Thyroid gland (tissue), 4 donors: ENCODE results near the gene METTL1. TPM values are rescaled to one million over a fixed set of nuclear protein-coding genes. Genes with fewer than 3 reads are reported as not detected.
A peak's percentile ranks its signal among the peaks of the same experiment; 100 is the strongest.

Experiments
- DNase-seq, 2 donors: peaks; one replicate each; pipeline ENCODE4 v3.0.0-alpha.2; 2019
- H3K27ac ChIP-seq, 3 donors: fragments of 200-600 bp; sonication (generic); 1 replicate in 2 of 3; 2 replicates in 1 of 3; pipeline ENCODE4 v1.5.1; 2016 to 2019; ENCODE audit warnings: mild to moderate bottlenecking in 1 of 3, moderate library complexity in 1 of 3
- H3K27me3 ChIP-seq: fragments of 200-600 bp; sonication (generic); one replicate; pipeline ENCODE4 v1.5.1; 2019
- H3K36me3 ChIP-seq, 2 donors: fragments of 200-600 bp; sonication (generic); one replicate each; pipeline ENCODE4 v1.5.1; 2016 to 2019
- H3K4me1 ChIP-seq, 2 donors: fragments of 200-600 bp; sonication (generic); one replicate each; pipeline ENCODE4 v1.5.1; 2017 to 2019
- H3K4me3 ChIP-seq, 3 donors: fragments of 200-600 bp; sonication (generic); replicated peaks in 1 of 3; 1 replicate in 2 of 3; 2 replicates in 1 of 3; pipeline ENCODE4 v1.5.1; 2016; ENCODE audit warnings: mild to moderate bottlenecking in 1 of 3
- H3K9me3 ChIP-seq: fragments of 200-600 bp; sonication (generic); one replicate; pipeline ENCODE4 v1.5.1; 2017
- CTCF ChIP-seq, 6 experiments: fragments of 200-600 bp in 3 of 6; fragments of 450-650 bp in 3 of 6; sonication (generic) in 3 of 6; IDR thresholded peaks; one replicate each; pipeline ENCODE4 v1.5.1; 2016 to 2019; ENCODE audit warnings: antibody characterized with exemption in 6 of 6, mild to moderate bottlenecking in 2 of 6, inconsistent platforms in 1 of 6, moderate library complexity in 1 of 6
- POLR2A ChIP-seq, 2 donors: fragments of 450-650 bp; IDR thresholded peaks; one replicate each; pipeline ENCODE4 v1.6.1; 2017; ENCODE audit warnings: antibody characterized with exemption in 2 of 2, mild to moderate bottlenecking in 2 of 2, moderate library complexity in 1 of 2
- WGBS, 2 donors: methylation state at CpG; one replicate each; pipeline ENCODE4 v1.1.5; 2017; 5-methylcytosine and 5-hydroxymethylcytosine counted together
- intact Hi-C: fragments of 100-400 bp; cut with DNase I; formaldehyde crosslinking; loops from one replicate; pipeline ENCODE4 v1.15.1; 2023
- total RNA-seq, 4 donors: library from RNA; depleted of rRNA; stranded (reverse); fragments of >200 nt; gene quantifications; one replicate each; pipeline ENCODE4 v1.2.3, GENCODE V29; 2016

The METTL1 gene
- total RNA-seq, 4 donors from 2014 or later = 7.9 to 24.5 (median 13.1) TPM

- TF ChIP-seq CTCF (IDR thresholded peaks at IDR 0.05) = no peak
- no peak for TF ChIP-seq POLR2A (IDR thresholded peaks at IDR 0.05)
- no peak overlapping the region for H3K4me3 ChIP-seq
- peaks cover 28 to 30% of the 10 kb centered on the region in 2 donors for H3K4me1 ChIP-seq
- H3K36me3 ChIP-seq = peaks cover 9 to 10% of the 10 kb centered on the region in 2 donors
- H3K27me3 ChIP-seq = no peaks in the 10 kb centered on the region
- intact Hi-C loops = no loop called here
- H3K27ac ChIP-seq = no peak overlapping the region
- no peak for DNase-seq
- 91 to 97% methylated on average over 2 of the region's 2 CpGs for WGBS, 2 donors
- no peaks in the 10 kb centered on the region for H3K9me3 ChIP-seq
These were observed 9.4 kb downstream of the METTL1 start for GRCh38 chr12:57762463-57762862.

DNA sequence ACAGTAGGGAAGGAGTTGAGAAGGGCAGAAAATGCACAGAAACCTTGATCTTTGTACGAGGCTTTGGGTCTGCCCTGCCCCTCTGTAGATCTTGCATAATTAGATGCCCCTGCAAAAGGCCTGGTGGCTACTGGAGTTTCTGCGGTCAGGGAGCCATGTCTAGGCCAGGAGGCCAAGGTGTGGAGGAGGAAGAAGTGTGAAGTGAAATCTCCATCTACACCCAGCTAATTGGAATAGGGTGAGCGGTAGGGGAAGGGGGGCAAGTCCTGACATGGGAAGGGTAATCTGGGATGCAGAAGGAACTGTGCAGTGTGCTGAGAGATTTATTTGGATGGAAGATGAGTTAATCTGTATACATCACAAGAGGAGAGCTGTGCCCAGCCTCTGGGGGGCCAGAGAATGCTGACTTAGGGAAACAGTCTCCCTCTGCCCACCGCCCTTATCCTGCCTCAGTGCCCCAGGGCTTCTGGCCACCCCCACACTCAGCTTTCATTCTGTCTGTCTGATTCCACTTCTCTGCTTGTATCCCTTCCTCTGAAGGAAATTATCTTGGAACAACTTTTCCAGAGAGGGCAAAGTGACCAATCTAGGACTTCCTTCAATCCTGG, 10.4 kb downstream of the METTL1 start:
- no peak for DNase-seq
- Histone ChIP-seq H3K4me3 (no peak overlapping the region), H3K4me1 (peaks cover 24% of the 10 kb centered on the region in 2 donors), H3K27ac (no peak overlapping the region), H3K36me3 (peaks cover 9 to 10% of the 10 kb centered on the region in 2 donors), H3K27me3 (no peaks in the 10 kb centered on the region), H3K9me3 (no peaks in the 10 kb centered on the region)
- 93 to 98% methylated on average over 4 of the region's 4 CpGs for WGBS, 2 donors
- intact Hi-C loops = no loop called here
- TF ChIP-seq CTCF (IDR thresholded peaks at IDR 0.05) = no peak
- no peak for TF ChIP-seq POLR2A (IDR thresholded peaks at IDR 0.05)

DNA sequence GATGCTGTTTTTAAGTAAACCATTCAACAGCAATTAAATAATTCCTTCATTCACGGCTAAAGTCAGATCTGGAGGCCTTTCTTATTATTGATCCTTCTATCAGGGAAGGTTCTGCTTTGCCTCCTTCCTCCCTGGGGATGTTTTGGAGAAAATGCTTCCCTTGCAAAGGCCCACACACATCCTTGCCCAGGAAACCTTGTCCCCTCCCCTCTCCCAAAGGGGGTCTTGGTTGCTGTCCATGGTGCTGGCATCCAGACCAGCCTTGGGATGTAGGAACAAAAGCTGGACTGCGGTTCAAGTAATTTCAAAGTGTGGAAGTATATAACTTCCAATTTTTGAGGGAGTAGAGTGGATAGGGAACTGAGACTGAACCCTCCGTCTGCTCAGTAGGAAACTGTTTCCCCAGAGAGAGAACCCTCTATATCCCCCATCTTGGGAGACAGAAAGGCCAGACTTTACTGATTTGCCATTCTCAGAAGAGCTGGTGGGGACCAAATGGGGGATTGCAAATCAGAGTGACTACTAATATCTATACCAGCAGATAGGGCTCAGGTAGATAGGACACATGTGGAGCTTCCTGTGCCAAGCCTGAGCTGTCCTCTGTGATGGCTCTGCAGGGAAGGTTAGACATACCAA, 11.4 kb downstream of the METTL1 start:
- no peaks in the 10 kb centered on the region for H3K27me3 ChIP-seq
- no peaks in the 10 kb centered on the region for H3K9me3 ChIP-seq
- H3K4me3 ChIP-seq = no peak overlapping the region
- H3K36me3 ChIP-seq = peaks cover 9 to 10% of the 10 kb centered on the region in 2 donors
- H3K27ac ChIP-seq = no peak overlapping the region
- 92 to 94% methylated on average over 3 of the region's 3 CpGs for WGBS, 2 donors
- peaks cover 22 to 23% of the 10 kb centered on the region in 2 donors for H3K4me1 ChIP-seq
- intact Hi-C loops = no loop called here
- TF ChIP-seq CTCF (IDR thresholded peaks at IDR 0.05) (no peak), POLR2A (IDR thresholded peaks at IDR 0.05) (no peak)
- DNase-seq = no peak

DNA sequence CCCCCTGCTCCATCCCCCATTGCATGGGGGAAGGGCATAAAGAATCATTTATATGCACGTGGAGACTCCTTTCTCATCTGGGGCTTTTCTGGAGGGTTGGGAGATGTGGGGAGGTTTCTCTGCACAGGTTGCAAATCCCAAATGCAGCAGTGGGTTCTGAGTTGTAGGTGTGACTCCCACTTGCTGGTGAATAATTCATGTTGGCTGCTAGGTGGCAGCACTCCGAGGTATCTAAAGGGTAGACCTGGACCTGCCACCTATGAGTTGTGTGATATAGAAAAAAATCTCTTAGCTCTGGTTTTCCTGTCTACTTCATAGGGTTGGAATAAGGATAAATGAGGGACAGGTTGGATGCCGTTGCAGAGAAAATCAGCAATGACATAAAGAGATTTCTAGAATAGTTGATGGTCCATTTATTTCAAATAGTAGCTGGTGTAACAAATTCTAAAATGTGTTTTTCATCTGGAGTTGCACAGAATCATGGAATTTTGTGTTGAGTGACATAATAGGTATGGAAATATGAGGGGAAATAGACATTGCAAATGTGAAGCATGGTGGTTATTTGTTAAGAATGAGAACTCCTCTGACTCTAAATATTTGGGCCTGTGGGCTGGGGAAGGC, 12.4 kb downstream of the METTL1 start:
- intact Hi-C loops = no loop called here
- H3K4me1 ChIP-seq = peaks cover 13 to 15% of the 10 kb centered on the region in 2 donors
- no peaks in the 10 kb centered on the region for H3K9me3 ChIP-seq
- DNase-seq = peak; percentile 32 to 50
- H3K4me3 ChIP-seq = no peak overlapping the region
- TF ChIP-seq POLR2A (IDR thresholded peaks at IDR 0.05) = no peak
- TF ChIP-seq CTCF (IDR thresholded peaks at IDR 0.05) = peak in 3 of 6 experiments; percentile 34 to 56 (median 46)
- 27 to 44% methylated on average over 3 of the region's 3 CpGs for WGBS, 2 donors
- H3K27ac ChIP-seq = no peak overlapping the region
- no peaks in the 10 kb centered on the region for H3K27me3 ChIP-seq
- peaks cover 9 to 10% of the 10 kb centered on the region in 2 donors for H3K36me3 ChIP-seq
